ENCODE results near the gene RPUSD4.

- TF ChIP-seq CTCF (conservative IDR thresholded peaks at IDR 0.05; ENCODE audit: low read depth in 2 of 2) (no peak), POLR2AphosphoS5 (IDR thresholded peaks at IDR 0.05; ENCODE audit: low read depth) (no peak), REST (IDR thresholded peaks at IDR 0.05; ENCODE audit: unreplicated experiment) (no peak), EZH2 (IDR thresholded peaks at IDR 0.05; ENCODE audit: low read depth, unreplicated experiment) (no peak), EZH2phosphoT487 (IDR thresholded peaks at IDR 0.05; ENCODE audit: unreplicated experiment) (no peak), JUNB (IDR thresholded peaks at IDR 0.05; ENCODE audit: unreplicated experiment) (no peak), CREB1 (CRISPR knock-in tag; IDR thresholded peaks at IDR 0.05; ENCODE audit: low read depth) (no peak)
These were observed 53.2 kb downstream of the RPUSD4 start for GRCh38 chr11:126158054-126158791.

Measured in GM23338 (cell line).